CD4-positive, alpha-beta memory T cell (primary cell): Measurements from ENCODE around the gene GATB. TPM values are rescaled to one million over a fixed set of nuclear protein-coding genes. Genes with fewer than 3 reads are reported as not detected.

Experiments used
- CTCF ChIA-PET: fragments of 350-600 bp; sonication (Branson Sonifier 250); formaldehyde crosslinking; loops from one replicate; lab custom pipeline; 2021; ENCODE audit warnings: inconsistent platforms; ENCODE audit not compliant: partially characterized antibody; lab: Charles Lee
- POLR2A ChIA-PET: fragments of 350-600 bp; sonication (Branson Sonifier 250); formaldehyde crosslinking; loops from one replicate; lab custom pipeline; 2021; ENCODE audit not compliant: partially characterized antibody; lab: Charles Lee
- DNase-seq, 5 donors: peaks; one replicate each; pipeline versions ENCODE4 v3.0.0 to v3.0.0-alpha.2; 2020 to 2022; ENCODE audit warnings: mixed read lengths in 1 of 5
- H3K27ac ChIP-seq: one replicate; pipeline ENCODE4 v1.7.0; 2013; ENCODE audit warnings: low read depth, low read length
- H3K27me3 ChIP-seq: 2 replicates; pipeline ENCODE4 v1.7.0; 2013; ENCODE audit warnings: mild to moderate bottlenecking, low read length, moderate library complexity; ENCODE audit not compliant: insufficient read depth
- H3K36me3 ChIP-seq: 2 replicates; pipeline ENCODE4 v1.7.0; 2013; ENCODE audit warnings: mild to moderate bottlenecking, low read length, moderate library complexity; ENCODE audit not compliant: insufficient read depth
- H3K4me1 ChIP-seq: 2 replicates; pipeline ENCODE4 v1.7.0; 2013; ENCODE audit warnings: mild to moderate bottlenecking, low read length, moderate library complexity; ENCODE audit not compliant: insufficient read depth
- H3K4me3 ChIP-seq, 2 donors: one replicate each; pipeline ENCODE4 v1.7.0; 2013; ENCODE audit warnings: low read length in 2 of 2, mild to moderate bottlenecking in 1 of 2
- H3K9me3 ChIP-seq, 2 donors: one replicate each; pipeline ENCODE4 v1.7.0; 2013; ENCODE audit warnings: low read length in 2 of 2, control low read depth in 1 of 2; ENCODE audit not compliant: control insufficient read depth in 1 of 2
- H3K27ac Mint-ChIP-seq, 7 donors: one replicate each; pipeline ENCODE4 v1.8.0; 2020 to 2021; ENCODE audit warnings: mixed read lengths in 7 of 7, mild to moderate bottlenecking in 6 of 7, inconsistent platforms in 3 of 7, moderate library complexity in 3 of 7
- H3K27me3 Mint-ChIP-seq, 2 donors: one replicate each; pipeline ENCODE4 v1.8.0; 2020 to 2021; ENCODE audit warnings: mixed read lengths in 2 of 2
- H3K36me3 Mint-ChIP-seq, 2 donors: one replicate each; pipeline ENCODE4 v1.8.0; 2020 to 2021; ENCODE audit warnings: mixed read lengths in 2 of 2, inconsistent platforms in 1 of 2, mild to moderate bottlenecking in 1 of 2
- H3K4me1 Mint-ChIP-seq, 4 donors: one replicate each; pipeline ENCODE4 v1.8.0; 2020 to 2021; ENCODE audit warnings: mixed read lengths in 4 of 4, mild to moderate bottlenecking in 1 of 4
- H3K4me3 Mint-ChIP-seq, 8 donors: one replicate each; pipeline ENCODE4 v1.8.0; 2020 to 2021; ENCODE audit warnings: mixed read lengths in 8 of 8, mild to moderate bottlenecking in 7 of 8, moderate library complexity in 6 of 8, inconsistent platforms in 3 of 8
- H3K9me3 Mint-ChIP-seq, 8 donors: one replicate each; pipeline ENCODE4 v1.8.0; 2020 to 2021; ENCODE audit warnings: mixed read lengths in 8 of 8, mild to moderate bottlenecking in 5 of 8, inconsistent platforms in 3 of 8, moderate library complexity in 1 of 8
- intact Hi-C: fragments of 100-400 bp; cut with micrococcal nuclease; formaldehyde crosslinking; loops from one replicate; pipeline ENCODE4 v1.15.1; 2023
- polyA plus RNA-seq, 2 donors: library from polyadenylated mRNA; unstranded; fragments of 300-500 nt; fragmentation: Illumina TruSeq; gene quantifications; one replicate each; pipeline ENCODE4 v1.2.3, GENCODE V29; 2021
- total RNA-seq, 2 experiments: library from RNA; stranded (reverse); gene quantifications; one replicate each; pipeline ENCODE4 v1.2.3, GENCODE V29; 2021

The GATB gene
- total and polyA plus RNA-seq, 4 experiments from 2014 or later: 10.6 to 13.1 (median 11.7) TPM

DNA sequence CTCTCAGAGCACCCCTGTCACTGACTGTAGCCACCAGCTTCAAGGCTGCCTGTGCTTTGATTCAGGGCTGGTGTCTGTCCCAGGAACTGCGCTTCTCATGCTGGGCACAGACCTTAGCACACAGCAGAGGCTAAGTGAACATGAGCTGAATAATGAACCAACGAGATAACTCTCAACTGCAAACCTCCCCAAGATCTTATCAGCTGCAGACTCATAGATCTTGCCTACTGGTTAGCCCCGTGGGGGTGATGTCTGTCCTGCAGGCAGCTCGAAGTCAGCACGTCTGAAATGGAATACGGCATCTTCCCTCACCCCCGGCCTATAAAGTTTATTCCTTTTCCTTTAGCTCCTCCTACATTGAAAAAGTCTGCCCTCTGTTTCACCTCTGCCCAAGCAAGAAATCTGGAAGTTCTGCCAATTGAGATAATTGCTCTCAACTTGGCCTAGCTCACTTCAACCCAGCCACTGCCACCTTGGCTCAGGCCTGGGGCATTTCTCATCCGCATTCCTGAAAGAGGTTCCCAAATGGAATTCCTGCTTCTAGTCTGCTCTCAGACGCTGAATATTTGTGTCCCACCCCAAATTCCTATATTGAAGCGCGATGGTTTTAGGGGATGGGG lies 73.7 kb downstream of the GATB start:
- no peaks in the 10 kb centered on the region for H3K9me3 ChIP-seq
- POLR2A ChIA-PET: no interaction called here
- Mint-ChIP-seq H3K4me3 (no peak overlapping the region), H3K9me3 (no peaks in the 10 kb centered on the region), H3K36me3 (peaks cover 39 to 45% of the 10 kb centered on the region in 2 donors), H3K4me1 (peaks cover 0 to 5% (median 0%) of the 10 kb centered on the region in 4 donors), H3K27me3 (no peaks in the 10 kb centered on the region), H3K27ac (peak overlapping the region in 2 of 7 donors; percentile 2 to 25)
- intact Hi-C loops: no loop called here
- DNase-seq: no peak
- H3K27me3 ChIP-seq: no peaks in the 10 kb centered on the region
- CTCF ChIA-PET: interaction anchor here (0.9 to 1.5 kb wide), 2 partner anchors 15 to 179 kb away, joined by 3 read pairs; no protein-coding TSS in a partner anchor
- no peak overlapping the region for H3K4me3 ChIP-seq
- H3K4me1 ChIP-seq: no peaks in the 10 kb centered on the region
- H3K36me3 ChIP-seq: no peaks in the 10 kb centered on the region
- no peak overlapping the region for H3K27ac ChIP-seq

DNA sequence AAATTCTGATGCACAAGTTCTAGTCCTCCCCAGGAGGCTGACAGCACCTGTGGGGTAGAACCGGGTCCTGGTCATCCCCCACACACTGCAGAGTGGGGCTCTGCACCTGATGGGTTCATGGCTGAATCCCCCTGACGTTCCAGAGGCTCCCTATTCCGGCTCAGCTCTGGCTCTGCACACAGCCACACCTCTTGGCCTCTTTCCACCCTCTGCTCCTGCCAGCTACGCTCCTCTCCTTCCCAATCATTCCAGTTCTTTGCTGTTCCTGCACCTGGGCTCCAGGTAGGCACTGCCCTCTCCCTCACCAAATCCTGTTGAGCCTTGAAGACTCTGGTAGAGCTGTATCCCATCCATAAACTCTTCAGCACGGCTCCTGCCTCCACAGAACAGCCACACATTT lies 75.5 kb downstream of the GATB start:
- ChIA-PET CTCF (no interaction called here), POLR2A (no interaction called here)
- intact Hi-C loops: no loop called here

DNA sequence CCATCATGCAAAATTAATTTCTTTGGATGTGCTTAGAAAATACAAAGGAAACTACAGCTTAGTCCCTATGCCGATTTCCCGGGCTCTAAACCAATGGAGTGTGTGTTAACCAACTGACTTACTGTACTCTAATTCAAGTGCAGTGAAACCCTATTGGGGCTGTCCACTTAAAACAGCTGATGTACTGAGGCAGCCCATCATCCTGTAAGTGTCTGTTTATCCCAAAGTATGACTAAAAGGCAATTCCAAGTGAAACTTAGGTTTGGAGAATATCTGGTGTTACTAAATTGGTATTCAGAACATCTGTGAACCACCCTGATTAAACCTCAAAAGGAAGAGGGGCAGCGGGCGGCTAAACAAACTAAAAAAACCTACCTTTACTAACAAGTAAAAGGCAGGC lies 79.7 kb downstream of the GATB start:
- DNase-seq: no peak
- Mint-ChIP-seq H3K4me3 (no peak overlapping the region), H3K4me1 (peaks cover 0 to 5% (median 0%) of the 10 kb centered on the region in 4 donors), H3K27me3 (no peaks in the 10 kb centered on the region), H3K36me3 (peaks cover 30 to 62% of the 10 kb centered on the region in 2 donors), H3K9me3 (no peaks in the 10 kb centered on the region), H3K27ac (no peak overlapping the region)
- no peak overlapping the region for H3K27ac ChIP-seq
- CTCF ChIA-PET: no interaction called here
- no peaks in the 10 kb centered on the region for H3K9me3 ChIP-seq
- POLR2A ChIA-PET: no interaction called here
- intact Hi-C loops: no loop called here
- no peak overlapping the region for H3K4me3 ChIP-seq
- H3K27me3 ChIP-seq: no peaks in the 10 kb centered on the region
- no peaks in the 10 kb centered on the region for H3K36me3 ChIP-seq
- no peaks in the 10 kb centered on the region for H3K4me1 ChIP-seq

More for the DNA sequence above, 75.5 kb downstream of the GATB start:
- H3K27ac Mint-ChIP-seq: peak overlapping the region in 1 of 7 donors; percentile 10
- Histone ChIP-seq H3K36me3 (no peaks in the 10 kb centered on the region), H3K27me3 (no peaks in the 10 kb centered on the region), H3K27ac (no peak overlapping the region), H3K4me1 (no peaks in the 10 kb centered on the region), H3K4me3 (no peak overlapping the region), H3K9me3 (no peaks in the 10 kb centered on the region)
- peaks cover 45 to 56% of the 10 kb centered on the region in 2 donors for H3K36me3 Mint-ChIP-seq
- DNase-seq: no peak
- no peaks in the 10 kb centered on the region for H3K9me3 Mint-ChIP-seq
- H3K4me1 Mint-ChIP-seq: peaks cover 0 to 5% (median 0%) of the 10 kb centered on the region in 4 donors
- no peak overlapping the region for H3K4me3 Mint-ChIP-seq
- no peaks in the 10 kb centered on the region for H3K27me3 Mint-ChIP-seq

DNA sequence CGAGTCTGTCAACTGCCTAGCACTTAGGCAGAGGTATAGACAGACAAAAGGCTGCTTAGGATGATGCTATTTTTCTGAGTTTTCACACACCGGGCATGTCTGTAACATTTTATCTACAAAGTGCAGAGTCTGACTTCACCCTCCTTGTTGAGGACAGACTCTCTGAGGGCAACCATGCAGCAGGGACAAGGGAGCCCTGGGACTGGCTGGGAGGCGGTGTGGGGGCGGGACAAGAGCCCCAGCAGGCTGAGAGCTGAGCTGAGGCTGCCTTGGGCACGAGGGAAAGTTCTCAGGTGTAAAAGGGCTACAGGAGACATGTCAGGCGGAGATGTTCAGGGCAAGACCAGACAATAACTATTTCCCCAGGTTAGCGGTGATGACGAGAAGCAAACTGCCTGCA lies 81.6 kb downstream of the GATB start:
- peaks cover 30 to 63% of the 10 kb centered on the region in 2 donors for H3K36me3 Mint-ChIP-seq
- POLR2A ChIA-PET: no interaction called here
- no peaks in the 10 kb centered on the region for H3K9me3 ChIP-seq

DNA sequence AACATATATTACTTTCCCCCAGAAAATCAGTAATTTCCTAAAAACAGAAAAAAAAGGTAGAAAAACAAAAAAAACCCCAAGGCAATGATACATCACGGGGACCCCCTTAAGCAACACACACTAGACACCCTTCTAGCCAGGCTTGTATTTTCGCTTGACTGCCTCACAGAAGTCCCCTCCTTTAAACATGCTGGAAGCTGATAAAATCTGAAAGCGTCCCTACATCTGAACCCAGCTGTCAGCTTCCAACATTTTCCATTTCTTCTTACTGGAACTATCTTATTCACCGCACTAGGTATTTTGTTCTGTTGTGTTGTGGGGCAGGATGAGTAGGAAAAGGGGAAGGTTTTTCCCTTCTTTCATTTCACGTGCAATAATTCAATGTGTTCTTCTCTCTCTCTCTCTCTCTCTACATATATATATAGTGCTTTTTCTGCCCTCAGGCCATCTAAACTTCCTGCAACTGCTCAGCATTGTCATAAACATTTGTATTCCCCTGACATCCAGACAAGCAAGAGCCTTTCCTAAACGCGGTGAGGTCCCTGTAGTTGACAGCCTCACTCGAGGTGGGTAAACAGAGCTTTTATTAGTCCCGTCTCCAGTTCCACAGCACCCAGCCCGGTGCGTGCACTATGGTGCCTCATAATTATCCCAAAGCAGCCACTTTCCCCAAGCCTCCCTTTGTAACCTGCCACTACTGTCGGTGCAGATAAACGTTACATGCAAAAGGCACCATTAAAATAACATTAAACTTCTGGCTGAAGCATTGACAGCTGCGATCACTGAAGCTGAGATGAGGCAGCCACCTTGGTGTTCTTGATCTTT lies 82.5 kb downstream of the GATB start:
- Mint-ChIP-seq H3K4me3 (no peak overlapping the region), H3K27ac (peak overlapping the region in 1 of 7 donors; percentile 12), H3K36me3 (peaks cover 21 to 53% of the 10 kb centered on the region in 2 donors), H3K27me3 (no peaks in the 10 kb centered on the region), H3K4me1 (peaks cover 0 to 4% (median 0%) of the 10 kb centered on the region in 4 donors), H3K9me3 (no peaks in the 10 kb centered on the region)
- CTCF ChIA-PET: interaction anchor here (1.2 kb wide), 1 partner anchor 17 kb away, joined by 3 read pairs; no protein-coding TSS in a partner anchor
- Histone ChIP-seq H3K4me1 (no peaks in the 10 kb centered on the region), H3K27me3 (no peaks in the 10 kb centered on the region), H3K36me3 (no peaks in the 10 kb centered on the region), H3K27ac (no peak overlapping the region), H3K4me3 (no peak overlapping the region), H3K9me3 (no peaks in the 10 kb centered on the region)
- no peak for DNase-seq
- intact Hi-C loops: no loop called here
- POLR2A ChIA-PET: no interaction called here

More for the DNA sequence above, 81.6 kb downstream of the GATB start:
- Histone ChIP-seq H3K4me3 (no peak overlapping the region), H3K4me1 (no peaks in the 10 kb centered on the region), H3K27me3 (no peaks in the 10 kb centered on the region), H3K27ac (no peak overlapping the region), H3K36me3 (no peaks in the 10 kb centered on the region)
- Mint-ChIP-seq H3K4me3 (no peak overlapping the region), H3K27ac (no peak overlapping the region), H3K4me1 (peaks cover 0 to 5% (median 0%) of the 10 kb centered on the region in 4 donors), H3K27me3 (no peaks in the 10 kb centered on the region), H3K9me3 (no peaks in the 10 kb centered on the region)
- intact Hi-C loops: no loop called here
- CTCF ChIA-PET: interaction anchor here (1.2 kb wide), 1 partner anchor 16 kb away, joined by 3 read pairs; no protein-coding TSS in a partner anchor
- DNase-seq: no peak

DNA sequence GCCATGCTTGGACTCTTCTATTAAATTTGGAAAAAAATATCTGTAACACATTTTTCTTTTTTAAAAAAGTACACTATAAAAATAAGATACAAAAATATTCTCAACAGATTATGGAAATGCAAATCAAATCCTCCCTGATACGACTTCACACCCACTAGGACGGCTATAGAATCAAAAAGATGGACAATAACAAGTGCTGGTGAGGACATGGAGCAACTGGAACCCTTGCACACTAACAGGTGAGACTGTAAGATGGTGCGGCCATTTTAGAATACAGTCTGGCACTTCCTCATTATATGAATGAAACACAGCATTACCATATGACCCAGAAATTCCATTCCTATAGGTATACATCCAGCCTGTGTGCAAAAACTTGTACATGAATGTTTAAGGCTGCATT lies 83.6 kb downstream of the GATB start:
- Histone ChIP-seq H3K9me3 (no peaks in the 10 kb centered on the region), H3K27me3 (no peaks in the 10 kb centered on the region), H3K4me3 (no peak overlapping the region), H3K27ac (no peak overlapping the region), H3K4me1 (no peaks in the 10 kb centered on the region), H3K36me3 (no peaks in the 10 kb centered on the region)
- H3K4me3 Mint-ChIP-seq: no peak overlapping the region
- CTCF ChIA-PET: no interaction called here
- no peak for DNase-seq
- H3K36me3 Mint-ChIP-seq: peaks cover 13 to 45% of the 10 kb centered on the region in 2 donors
- H3K27me3 Mint-ChIP-seq: no peaks in the 10 kb centered on the region
- H3K4me1 Mint-ChIP-seq: no peaks in the 10 kb centered on the region
- POLR2A ChIA-PET: no interaction called here
- H3K27ac Mint-ChIP-seq: no peak overlapping the region
- intact Hi-C loops: no loop called here
- H3K9me3 Mint-ChIP-seq: no peaks in the 10 kb centered on the region

DNA sequence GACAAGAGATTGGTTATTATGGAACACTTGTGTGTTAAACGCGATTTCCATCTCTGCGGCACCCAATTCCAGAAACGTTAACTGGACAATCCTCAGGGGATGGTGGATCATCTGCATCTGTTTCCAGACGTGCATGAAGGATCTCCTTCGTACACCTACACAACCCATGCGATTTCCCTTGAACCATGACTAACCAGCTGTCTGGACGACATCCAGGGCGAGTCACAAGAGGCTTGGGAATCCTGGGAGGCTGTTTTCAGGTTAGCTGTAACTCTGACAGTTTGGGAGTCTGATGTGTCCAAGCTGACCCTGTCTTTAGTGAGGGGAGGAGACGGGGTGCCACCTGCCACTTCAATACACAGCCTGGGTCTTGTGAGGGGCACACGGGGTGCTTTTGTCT lies 84.5 kb downstream of the GATB start:
- H3K9me3 Mint-ChIP-seq: no peaks in the 10 kb centered on the region
- no peaks in the 10 kb centered on the region for H3K27me3 Mint-ChIP-seq
- Histone ChIP-seq H3K27me3 (no peaks in the 10 kb centered on the region), H3K9me3 (no peaks in the 10 kb centered on the region), H3K4me3 (no peak overlapping the region), H3K4me1 (no peaks in the 10 kb centered on the region), H3K27ac (no peak overlapping the region), H3K36me3 (no peaks in the 10 kb centered on the region)
- no peak overlapping the region for H3K4me3 Mint-ChIP-seq
- peaks cover 9 to 37% of the 10 kb centered on the region in 2 donors for H3K36me3 Mint-ChIP-seq
- POLR2A ChIA-PET: no interaction called here
- DNase-seq: no peak
- CTCF ChIA-PET: no interaction called here
- intact Hi-C loops: no loop called here
- no peak overlapping the region for H3K27ac Mint-ChIP-seq
- H3K4me1 Mint-ChIP-seq: no peaks in the 10 kb centered on the region
